GM19238 (cell line): ENCODE results near the gene CLEC17A.
A peak's percentile ranks its signal among the peaks of the same experiment; 100 is the strongest.
"Not testable (repeated sequence)": the region's sequence is repeated elsewhere in the genome, so short reads cannot be mapped to it uniquely, and the experiment has no call there.

ENCODE experiments used
- DNase-seq: peaks from one replicate; pipeline ENCODE4 v3.0.0; 2011; ENCODE audit warnings: low spot score; ENCODE audit not compliant: insufficient read length

The CLEC17A gene

GRCh38 chr19:14580623-14581237 lies 2.2 kb upstream of the CLEC17A start:
- no peak for DNase-seq

- DNase-seq = not testable (repeated sequence)
These were observed 1.5 kb downstream of the CLEC17A start for GRCh38 chr19:14584372-14584771.

GRCh38 chr19:14585187-14585586 lies 2.3 kb downstream of the CLEC17A start:
- not testable (repeated sequence) for DNase-seq

- DNase-seq = not testable (repeated sequence)
These were observed 6.5 kb downstream of the CLEC17A start for GRCh38 chr19:14589433-14589832.

GRCh38 chr19:14595558-14595957 lies 12.7 kb downstream of the CLEC17A start:
- no peak for DNase-seq

- no peak for DNase-seq
These were observed 16.8 kb downstream of the CLEC17A start for GRCh38 chr19:14599548-14600147.

GRCh38 chr19:14603990-14604387 lies 21.1 kb downstream of the CLEC17A start:
- peak; percentile 58 for DNase-seq

GRCh38 chr19:14606627-14607026 lies 23.7 kb downstream of the CLEC17A start:
- DNase-seq = no peak

- DNase-seq = no peak
These were observed 28.2 kb downstream of the CLEC17A start for GRCh38 chr19:14611051-14611450.

- not testable (repeated sequence) for DNase-seq
These were observed 29.4 kb downstream of the CLEC17A start for GRCh38 chr19:14612242-14612641.

GRCh38 chr19:14612657-14613056 lies 29.8 kb downstream of the CLEC17A start:
- no peak for DNase-seq

GRCh38 chr19:14613399-14614098 lies 30.7 kb downstream of the CLEC17A start:
- DNase-seq = not testable (repeated sequence)

GRCh38 chr19:14614099-14614412 lies 31.2 kb downstream of the CLEC17A start:
- no peak for DNase-seq

- no peak for DNase-seq
These were observed 32.7 kb downstream of the CLEC17A start for GRCh38 chr19:14615623-14616022.

- DNase-seq = no peak
These were observed 33.5 kb downstream of the CLEC17A start for GRCh38 chr19:14616407-14616806.

GRCh38 chr19:14619404-14619803 lies 36.5 kb downstream of the CLEC17A start:
- no peak for DNase-seq

GRCh38 chr19:14624491-14624890 lies 41.6 kb downstream of the CLEC17A start:
- not testable (repeated sequence) for DNase-seq

- DNase-seq = no peak
These were observed 46.7 kb downstream of the CLEC17A start for GRCh38 chr19:14629557-14629956.

GRCh38 chr19:14632286-14632685 lies 49.4 kb downstream of the CLEC17A start:
- no peak for DNase-seq

GRCh38 chr19:14639536-14640277 lies 56.8 kb downstream of the CLEC17A start:
- no peak for DNase-seq

GRCh38 chr19:14648506-14648905 lies 65.6 kb downstream of the CLEC17A start:
- DNase-seq = no peak

- no peak for DNase-seq
These were observed 66.1 kb downstream of the CLEC17A start for GRCh38 chr19:14649020-14649419.
